ENCODE results near the gene CCT6A. TPM values are rescaled to one million over a fixed set of nuclear protein-coding genes. Genes with fewer than 3 reads are reported as not detected.

CCT6A gene
- total and polyA plus RNA-seq, 9 of the 15 experiments (the other 6 are each of a cell fraction or from before 2014, with no cell fraction given), result 244 to 708 (median 387) TPM

DNA sequence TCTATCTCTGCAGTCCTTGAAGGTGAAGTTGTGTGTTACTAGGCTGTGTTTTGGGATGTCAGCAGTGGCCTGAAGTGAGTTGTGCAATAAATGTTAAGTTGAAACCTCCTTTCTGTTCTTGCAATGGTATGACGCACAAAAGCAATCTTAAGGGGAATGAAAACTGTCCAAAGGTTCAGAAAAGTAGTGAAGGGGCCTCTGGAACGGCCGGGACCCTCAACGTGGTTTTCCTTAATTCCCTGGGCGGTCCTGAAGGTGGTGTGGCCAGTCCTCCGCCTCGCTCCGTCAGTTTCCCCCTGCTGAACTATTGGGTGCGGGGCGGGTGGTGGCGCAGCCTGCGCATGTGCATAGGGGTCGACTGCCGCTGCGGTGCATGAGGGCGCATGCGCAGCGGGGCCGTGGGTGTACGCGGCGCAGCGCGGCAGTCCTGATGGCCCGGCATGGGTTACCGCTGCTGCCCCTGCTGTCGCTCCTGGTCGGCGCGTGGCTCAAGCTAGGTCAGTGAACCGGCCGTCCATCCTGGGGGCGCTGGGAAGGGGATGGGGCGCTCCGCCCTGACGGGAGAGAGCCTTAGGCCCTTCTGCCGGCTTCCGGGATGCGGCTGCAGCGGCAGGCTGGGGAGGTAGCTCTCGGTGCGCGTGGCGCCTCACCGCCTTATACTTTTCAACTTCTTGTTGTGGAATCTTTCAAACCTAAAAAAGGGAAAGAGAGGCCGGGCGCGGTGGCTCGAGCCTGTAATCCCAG lies 12.5 kb downstream of the CCT6A start, which contains the start of gene SUMF2 (continued):
- TF ChIP-seq, protein P1, sequence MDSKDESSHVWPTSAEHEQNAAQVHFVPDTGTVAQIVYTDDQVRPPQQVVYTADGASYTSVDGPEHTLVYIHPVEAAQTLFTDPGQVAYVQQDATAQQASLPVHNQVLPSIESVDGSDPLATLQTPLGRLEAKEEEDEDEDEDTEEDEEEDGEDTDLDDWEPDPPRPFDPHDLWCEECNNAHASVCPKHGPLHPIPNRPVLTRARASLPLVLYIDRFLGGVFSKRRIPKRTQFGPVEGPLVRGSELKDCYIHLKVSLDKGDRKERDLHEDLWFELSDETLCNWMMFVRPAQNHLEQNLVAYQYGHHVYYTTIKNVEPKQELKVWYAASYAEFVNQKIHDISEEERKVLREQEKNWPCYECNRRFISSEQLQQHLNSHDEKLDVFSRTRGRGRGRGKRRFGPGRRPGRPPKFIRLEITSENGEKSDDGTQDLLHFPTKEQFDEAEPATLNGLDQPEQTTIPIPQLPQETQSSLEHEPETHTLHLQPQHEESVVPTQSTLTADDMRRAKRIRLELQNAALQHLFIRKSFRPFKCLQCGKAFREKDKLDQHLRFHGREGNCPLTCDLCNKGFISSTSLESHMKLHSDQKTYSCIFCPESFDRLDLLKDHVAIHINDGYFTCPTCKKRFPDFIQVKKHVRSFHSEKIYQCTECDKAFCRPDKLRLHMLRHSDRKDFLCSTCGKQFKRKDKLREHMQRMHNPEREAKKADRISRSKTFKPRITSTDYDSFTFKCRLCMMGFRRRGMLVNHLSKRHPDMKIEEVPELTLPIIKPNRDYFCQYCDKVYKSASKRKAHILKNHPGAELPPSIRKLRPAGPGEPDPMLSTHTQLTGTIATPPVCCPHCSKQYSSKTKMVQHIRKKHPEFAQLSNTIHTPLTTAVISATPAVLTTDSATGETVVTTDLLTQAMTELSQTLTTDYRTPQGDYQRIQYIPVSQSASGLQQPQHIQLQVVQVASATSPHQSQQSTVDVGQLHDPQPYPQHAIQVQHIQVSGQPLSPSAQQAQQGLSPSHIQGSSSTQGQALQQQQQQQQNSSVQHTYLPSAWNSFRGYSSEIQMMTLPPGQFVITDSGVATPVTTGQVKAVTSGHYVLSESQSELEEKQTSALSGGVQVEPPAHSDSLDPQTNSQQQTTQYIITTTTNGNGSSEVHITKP (IDR thresholded peaks at IDR 0.05; ENCODE audit: partially characterized antibody), result no peak
- 0 out of 2 replicates have a peak, but pooled peaks have one; percentile 71 for TF ChIP-seq ZNF717 (CRISPR knock-in tag; IDR thresholded peaks at IDR 0.05)
- no peak for TF ChIP-seq ZNF143 (CRISPR knock-in tag; IDR thresholded peaks at IDR 0.05)
- TF ChIP-seq, protein P2, sequence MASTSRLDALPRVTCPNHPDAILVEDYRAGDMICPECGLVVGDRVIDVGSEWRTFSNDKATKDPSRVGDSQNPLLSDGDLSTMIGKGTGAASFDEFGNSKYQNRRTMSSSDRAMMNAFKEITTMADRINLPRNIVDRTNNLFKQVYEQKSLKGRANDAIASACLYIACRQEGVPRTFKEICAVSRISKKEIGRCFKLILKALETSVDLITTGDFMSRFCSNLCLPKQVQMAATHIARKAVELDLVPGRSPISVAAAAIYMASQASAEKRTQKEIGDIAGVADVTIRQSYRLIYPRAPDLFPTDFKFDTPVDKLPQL (IDR thresholded peaks at IDR 0.05; ENCODE audit: extremely low read depth, insufficient read length), result no peak
- peak in 1 of 2 experiments; percentile 41; a peak in 1 of 4 replicates for TF ChIP-seq NONO (IDR thresholded peaks at IDR 0.05; ENCODE audit: low read depth in 2 of 2, low read length in 1 of 2)
- no peak for TF ChIP-seq CBX2 (IDR thresholded peaks at IDR 0.05; ENCODE audit: insufficient read depth, low read length, poor library complexity, severe bottlenecking)
- TF ChIP-seq BMI1 (IDR thresholded peaks at IDR 0.05; ENCODE audit: low read length), result no peak
- no peak for TF ChIP-seq TCF7L2 (IDR thresholded peaks at IDR 0.05; ENCODE audit: low read depth, low read length)
- TF ChIP-seq POU5F1 (IDR thresholded peaks at IDR 0.05; ENCODE audit: borderline replicate concordance, low read depth, low read length, partially characterized antibody), result peak; percentile 71
- no peak for TF ChIP-seq KDM4B (IDR thresholded peaks at IDR 0.05; ENCODE audit: borderline replicate concordance in 2 of 2, low read depth in 1 of 2)
- no peak for TF ChIP-seq HDAC3 (IDR thresholded peaks at IDR 0.05; ENCODE audit: borderline replicate concordance, partially characterized antibody)
- 0 out of 2 replicates have a peak, but pooled peaks have one; percentile 37 for TF ChIP-seq E2F5 (CRISPR knock-in tag; IDR thresholded peaks at IDR 0.05)
- TF ChIP-seq HEY1 (CRISPR knock-in tag; IDR thresholded peaks at IDR 0.05; ENCODE audit: borderline replicate concordance), result 0 out of 2 replicates have a peak, but pooled peaks have one; percentile 22
- no peak for TF ChIP-seq ZNF197 (CRISPR knock-in tag; IDR thresholded peaks at IDR 0.05; ENCODE audit: low read depth)
- TF ChIP-seq, protein P3, sequence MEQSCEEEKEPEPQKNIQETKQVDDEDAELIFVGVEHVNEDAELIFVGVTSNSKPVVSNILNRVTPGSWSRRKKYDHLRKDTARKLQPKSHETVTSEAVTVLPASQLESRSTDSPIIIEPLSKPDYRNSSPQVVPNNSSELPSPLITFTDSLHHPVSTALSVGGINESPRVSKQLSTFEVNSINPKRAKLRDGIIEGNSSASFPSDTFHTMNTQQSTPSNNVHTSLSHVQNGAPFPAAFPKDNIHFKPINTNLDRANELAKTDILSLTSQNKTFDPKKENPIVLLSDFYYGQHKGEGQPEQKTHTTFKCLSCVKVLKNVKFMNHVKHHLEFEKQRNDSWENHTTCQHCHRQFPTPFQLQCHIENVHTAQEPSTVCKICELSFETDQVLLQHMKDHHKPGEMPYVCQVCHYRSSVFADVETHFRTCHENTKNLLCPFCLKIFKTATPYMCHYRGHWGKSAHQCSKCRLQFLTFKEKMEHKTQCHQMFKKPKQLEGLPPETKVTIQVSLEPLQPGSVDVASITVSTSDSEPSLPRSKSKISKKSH (CRISPR knock-in tag; IDR thresholded peaks at IDR 0.05), result peak; percentile 57; the same call in 1 of the 2 replicates
- no peak for TF ChIP-seq RBM25 (IDR thresholded peaks at IDR 0.05; ENCODE audit: low read depth, low read length, severe bottlenecking)
- no peak for TF ChIP-seq NBN (IDR thresholded peaks at IDR 0.05; ENCODE audit: low read depth)
